Sciatic nerve (tissue), 2 donors: ENCODE data around the gene HCN1. TPM values are rescaled to one million over a fixed set of nuclear protein-coding genes. Genes with fewer than 3 reads are reported as not detected.
"Not testable (repeated sequence)": the region's sequence is repeated elsewhere in the genome, so short reads cannot be mapped to it uniquely, and the experiment has no call there.

Source experiments
- ATAC-seq: fragments of 200-7000 bp; cut with Tn5 transposase; one replicate; pipeline ENCODE4 v1.9.1; 2020; ENCODE audit warnings: mild to moderate bottlenecking, moderate library complexity
- DNase-seq: peaks from one replicate; pipeline ENCODE4 v3.0.0-alpha.2; 2020; ENCODE audit warnings: low spot score
- intact Hi-C: fragments of 100-400 bp; cut with DNase I; formaldehyde crosslinking; loops from one replicate; pipeline ENCODE4 v1.14.2; 2022
- total RNA-seq: library from RNA; stranded (reverse); fragmentation: NEBNext Ultra II Directional; extraction: Animal tissue kit (Norgen Biotek cat#: 25700); gene quantifications from one replicate; pipeline ENCODE4 v1.2.1, GENCODE V29; 2021
- donor health status: DM: no; HTN: no; CAD: no.
- donor health status: DM: no; HTN: no; CAD: no.

HCN1 gene
- total RNA-seq, 1 donor from 2014 or later, result 37.3 TPM

DNA sequence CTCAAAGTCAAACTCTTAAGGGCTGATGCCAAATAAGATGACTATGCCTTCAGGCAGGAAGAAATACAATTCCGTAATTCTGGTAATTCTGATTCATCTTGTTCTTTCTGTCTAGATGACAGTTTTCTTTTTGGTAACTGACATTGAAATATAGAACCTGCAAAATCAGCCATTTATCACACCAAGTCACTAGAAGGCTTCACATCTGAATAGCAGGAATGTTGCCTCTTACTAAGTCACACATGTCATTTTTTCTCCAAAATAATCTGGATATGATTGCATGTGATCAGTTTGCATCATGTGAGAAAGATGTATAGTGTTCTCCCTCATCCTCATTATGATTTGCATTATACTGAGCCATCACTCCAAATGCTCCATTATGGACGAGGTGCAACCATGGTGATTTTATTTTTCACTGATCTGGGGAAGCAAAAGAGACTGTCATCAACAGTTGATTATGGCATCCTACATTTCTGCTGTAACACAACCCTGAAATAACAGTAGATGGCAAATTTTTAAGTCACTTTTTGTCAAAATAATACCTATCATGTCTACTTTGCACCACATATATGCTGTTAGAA, 69.0 kb downstream of the HCN1 start:
- intact Hi-C loops, result no loop called here
- no peak for ATAC-seq

DNA sequence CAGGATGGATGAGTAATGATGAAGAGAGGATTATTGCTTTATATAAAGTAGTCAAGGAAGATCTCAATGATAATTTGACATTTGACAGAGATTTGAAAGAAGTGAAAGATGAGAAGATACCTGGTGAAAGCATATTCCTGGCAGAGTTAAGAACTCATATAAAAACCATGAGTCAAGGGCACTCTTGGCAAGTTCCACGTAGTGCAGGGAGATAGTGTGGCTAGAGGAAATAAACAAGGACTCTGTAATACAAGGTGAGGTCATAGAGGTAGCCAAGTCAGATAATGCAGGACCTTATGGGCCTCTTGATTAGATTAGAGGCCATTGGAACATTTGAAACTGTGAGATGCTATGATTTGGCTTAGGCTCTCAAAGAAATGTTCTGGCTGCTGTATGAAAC, 72.3 kb downstream of the HCN1 start:
- intact Hi-C loops, result no loop called here
- ATAC-seq, result no peak

More for the DNA sequence above, 69.0 kb downstream of the HCN1 start:
- DNase-seq, result no peak

DNA sequence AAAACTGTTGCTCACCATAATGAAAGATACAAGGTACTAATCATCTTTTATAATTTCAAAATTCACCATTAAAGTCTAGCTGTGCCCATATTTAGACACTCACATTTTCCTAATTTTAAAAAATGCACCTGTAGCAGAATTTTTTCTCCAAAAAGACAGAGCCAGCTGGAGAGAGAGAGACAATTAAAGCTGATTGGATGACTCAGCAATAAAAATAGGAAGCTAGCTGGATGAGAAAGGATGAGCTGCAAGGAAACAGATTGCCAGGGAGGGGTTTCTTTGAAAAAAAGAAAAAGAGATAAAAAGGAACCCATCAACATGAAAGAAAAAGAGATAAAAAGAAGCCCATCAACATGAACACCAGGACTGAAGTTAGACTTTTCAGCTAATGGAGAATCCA, 73.8 kb downstream of the HCN1 start:
- intact Hi-C loops, result no loop called here
- ATAC-seq (no peak), DNase-seq (no peak)

More for the DNA sequence above, 72.3 kb downstream of the HCN1 start:
- DNase-seq, result no peak

- DNase-seq (no peak), ATAC-seq (no peak)
- intact Hi-C loops, result no loop called here
Observed at GRCh38 chr5:45617859-45618416, 78.2 kb downstream of the HCN1 start.

- DNase-seq (no peak), ATAC-seq (no peak)
- intact Hi-C loops, result no loop called here
Observed at GRCh38 chr5:45609661-45610060, 86.5 kb downstream of the HCN1 start.

GRCh38 chr5:45604092-45604491, 92.1 kb downstream of the HCN1 start:
- ATAC-seq (no peak), DNase-seq (no peak)
- intact Hi-C loops, result no loop called here

GRCh38 chr5:45601424-45601823, 94.8 kb downstream of the HCN1 start:
- no peak for ATAC-seq
- no peak for DNase-seq
- intact Hi-C loops, result no loop called here

GRCh38 chr5:45596320-45596719, 99.9 kb downstream of the HCN1 start:
- ATAC-seq (no peak), DNase-seq (no peak)
- intact Hi-C loops, result no loop called here

- intact Hi-C loops, DNase-seq, ATAC-seq: not testable (repeated sequence)
Observed at GRCh38 chr5:45586001-45586400, 110.2 kb downstream of the HCN1 start.

- DNase-seq (no peak), ATAC-seq (no peak)
- intact Hi-C loops, result no loop called here
Observed at GRCh38 chr5:45578270-45578669, 117.9 kb downstream of the HCN1 start.

DNA sequence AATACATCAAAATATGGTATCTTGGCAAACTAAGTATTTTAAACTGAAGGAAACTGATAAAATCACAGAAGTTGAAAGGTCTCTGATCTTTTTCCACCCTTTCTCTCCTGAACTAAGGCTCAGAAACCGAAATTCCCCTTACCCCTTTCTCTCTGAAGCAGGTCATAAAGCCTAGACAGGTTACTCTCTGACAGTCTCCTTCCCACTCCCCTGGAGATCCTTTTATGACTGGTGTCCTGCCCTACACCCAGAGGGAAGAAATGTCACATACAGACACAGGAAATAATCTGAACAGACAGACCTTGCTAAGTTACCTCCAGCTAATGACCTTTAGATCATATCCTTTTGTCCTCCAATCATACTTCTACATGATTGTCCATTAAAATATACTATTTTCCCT, 127.4 kb downstream of the HCN1 start:
- ATAC-seq, result no peak
- no peak for DNase-seq
- intact Hi-C loops, result no loop called here

- no peak for ATAC-seq
- intact Hi-C loops, result no loop called here
- DNase-seq, result no peak
Observed at GRCh38 chr5:45542421-45542820, 153.8 kb downstream of the HCN1 start.

DNA sequence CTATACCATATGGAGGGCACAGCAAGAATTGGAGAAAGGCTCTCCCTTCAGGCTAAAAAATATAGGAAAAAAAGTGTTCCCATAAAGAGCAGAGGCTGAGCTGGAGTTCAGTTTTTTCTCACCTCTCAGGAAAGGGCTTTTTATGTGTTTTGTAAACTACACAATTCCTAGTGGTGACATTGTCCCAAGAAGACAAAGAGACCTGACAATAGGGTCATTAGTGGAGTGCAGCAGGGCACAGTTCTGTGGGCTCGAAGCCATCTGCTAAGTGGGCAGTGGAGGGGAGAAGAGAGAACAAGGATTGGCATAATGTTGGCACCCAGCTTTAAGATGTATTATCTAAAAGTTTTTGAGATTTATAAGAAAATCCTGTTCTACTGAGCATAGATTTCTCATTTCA, 162.5 kb downstream of the HCN1 start:
- ATAC-seq, result no peak
- intact Hi-C loops, result no loop called here

DNA sequence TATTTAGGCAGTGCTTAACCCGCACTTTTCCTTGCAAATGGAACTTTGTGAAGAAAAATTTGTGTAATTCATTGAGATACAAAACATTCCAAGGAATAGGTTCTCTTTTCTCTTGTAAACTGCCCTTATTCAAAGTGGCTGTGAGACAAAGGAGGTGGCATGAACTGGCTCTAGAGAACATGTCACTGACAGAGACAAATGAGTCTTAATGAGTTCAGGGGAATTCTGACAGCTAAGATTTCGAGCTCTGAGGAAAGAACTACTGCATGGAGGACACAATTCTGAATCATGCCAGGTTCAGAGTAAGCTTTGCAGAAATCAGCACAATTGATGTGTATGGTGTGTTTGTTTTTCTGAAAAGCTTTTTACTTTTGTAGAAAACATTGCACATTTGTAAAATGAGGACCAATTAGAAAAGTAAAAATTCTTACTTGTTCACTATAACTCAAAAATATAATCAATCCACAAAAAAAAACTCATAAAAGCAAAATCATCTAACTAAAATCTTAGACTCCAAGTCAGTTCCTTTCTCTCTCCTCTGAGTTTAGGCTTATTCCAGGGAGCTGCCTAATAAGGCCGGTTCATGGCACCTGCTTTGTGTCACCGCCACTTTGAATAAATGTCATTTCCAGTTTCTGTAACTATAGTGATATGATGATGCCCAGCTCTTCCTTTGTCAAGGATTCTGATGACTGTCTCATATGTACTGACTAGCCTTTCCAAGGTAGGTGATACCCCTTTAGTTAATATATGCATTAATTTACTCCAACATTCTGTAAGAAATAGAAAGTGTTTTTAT, 163.2 kb downstream of the HCN1 start:
- no peak for DNase-seq
- no peak for ATAC-seq
- intact Hi-C loops, result no loop called here

More for the DNA sequence above, 162.5 kb downstream of the HCN1 start:
- no peak for DNase-seq

DNA sequence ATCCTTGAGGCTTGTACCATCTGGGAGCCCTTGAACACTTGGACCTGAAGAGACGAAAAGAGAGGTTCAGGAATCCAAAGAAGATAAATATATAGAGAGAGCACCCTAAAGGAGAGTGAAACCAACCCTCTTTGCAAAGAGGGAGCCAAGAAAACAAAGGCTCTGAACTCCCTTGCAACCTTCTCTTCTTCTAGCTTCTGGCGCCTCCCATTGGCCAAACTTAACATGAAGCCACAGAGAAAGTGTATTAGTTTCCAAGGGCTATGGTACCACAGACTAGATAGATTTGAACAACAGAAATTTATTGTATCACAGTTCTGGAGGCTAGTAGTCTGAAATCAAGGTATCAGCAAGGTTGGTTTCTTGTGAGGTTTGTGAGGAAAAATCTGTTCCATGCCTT, 175.1 kb downstream of the HCN1 start:
- intact Hi-C loops, result no loop called here

GRCh38 chr5:45512521-45512920, 183.7 kb downstream of the HCN1 start:
- intact Hi-C loops, result no loop called here
- no peak for ATAC-seq
- no peak for DNase-seq

More for the DNA sequence above, 175.1 kb downstream of the HCN1 start:
- no peak for ATAC-seq
- DNase-seq, result no peak

- intact Hi-C loops, result no loop called here
- DNase-seq, result no peak
- no peak for ATAC-seq
Observed at GRCh38 chr5:45509371-45509770, 186.8 kb downstream of the HCN1 start.

GRCh38 chr5:45508135-45508534, 188.0 kb downstream of the HCN1 start:
- ATAC-seq, result no peak
- intact Hi-C loops, result no loop called here

GRCh38 chr5:45507178-45507577, 189.0 kb downstream of the HCN1 start:
- no peak for ATAC-seq
- DNase-seq, result no peak
- intact Hi-C loops, result no loop called here

More at GRCh38 chr5:45508135-45508534, 188.0 kb downstream of the HCN1 start:
- DNase-seq, result no peak

DNA sequence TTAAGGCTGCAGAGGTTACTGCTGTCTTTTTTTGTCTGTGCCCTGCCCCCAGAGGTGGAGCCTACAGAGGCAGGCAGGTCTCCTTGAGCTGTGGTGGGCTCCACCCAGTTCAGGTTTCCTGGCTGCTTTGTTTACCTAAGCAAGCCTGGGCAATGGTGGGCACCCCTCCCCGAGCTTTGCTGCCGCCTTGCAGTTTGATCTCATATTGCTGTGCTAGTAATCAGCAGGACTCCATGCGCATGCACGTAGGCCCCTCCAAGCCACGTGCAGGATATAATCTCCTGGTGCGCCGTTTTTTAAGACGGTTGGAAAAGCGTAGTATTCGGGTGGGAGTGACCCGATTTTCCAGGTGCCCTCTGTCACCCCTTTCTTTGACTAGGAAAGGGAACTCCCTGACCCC, 197.2 kb downstream of the HCN1 start:
- ATAC-seq, intact Hi-C loops, DNase-seq: not testable (repeated sequence)
